LNCAP (cell line): ENCODE results near the gene RNF111.

ENCODE experiments used
- CTCF ChIP-seq: fragments of 450-650 bp; IDR thresholded peaks from 2 replicates; pipeline ENCODE4 v1.5.1; 2017; ENCODE audit warnings: mild to moderate bottlenecking

RNF111 gene

GRCh38 chr15:59104912-59105732, 117.7 kb downstream of the RNF111 start, which contains the start of gene CCNB2:
Gene CCNB2, plus strand, starts transcription at chr15:59105146. Its CDS starts 123 bp downstream, at chr15:59105269.
- TF ChIP-seq CTCF: no peak

GRCh38 chr15:59105854-59106253, 118.4 kb downstream of the RNF111 start:
- TF ChIP-seq CTCF: peak; percentile 53

- no peak for TF ChIP-seq CTCF
These were observed 123.8 kb downstream of the RNF111 start for GRCh38 chr15:59111251-59111650.

- TF ChIP-seq CTCF: no peak
These were observed 127.6 kb downstream of the RNF111 start for GRCh38 chr15:59115047-59115446.

- TF ChIP-seq CTCF: no peak
These were observed 128.7 kb downstream of the RNF111 start for GRCh38 chr15:59116141-59116540.

DNA sequence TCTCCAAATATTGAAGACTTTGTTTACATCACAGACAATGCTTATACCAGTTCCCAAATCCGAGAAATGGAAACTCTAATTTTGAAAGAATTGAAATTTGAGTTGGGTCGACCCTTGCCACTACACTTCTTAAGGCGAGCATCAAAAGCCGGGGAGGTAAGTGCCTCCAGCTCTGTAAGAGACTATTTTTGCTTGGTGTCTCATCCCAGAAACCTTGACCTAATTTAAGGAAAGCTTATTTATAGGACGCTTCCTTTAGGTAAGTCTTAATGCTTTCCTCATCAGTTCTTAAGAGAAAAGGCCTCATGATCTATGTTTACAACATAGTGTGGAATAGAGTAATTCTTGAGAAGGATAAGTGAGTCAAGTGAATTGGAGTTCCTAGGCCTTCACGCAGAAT, 129.3 kb downstream of the RNF111 start:
- TF ChIP-seq CTCF: no peak

DNA sequence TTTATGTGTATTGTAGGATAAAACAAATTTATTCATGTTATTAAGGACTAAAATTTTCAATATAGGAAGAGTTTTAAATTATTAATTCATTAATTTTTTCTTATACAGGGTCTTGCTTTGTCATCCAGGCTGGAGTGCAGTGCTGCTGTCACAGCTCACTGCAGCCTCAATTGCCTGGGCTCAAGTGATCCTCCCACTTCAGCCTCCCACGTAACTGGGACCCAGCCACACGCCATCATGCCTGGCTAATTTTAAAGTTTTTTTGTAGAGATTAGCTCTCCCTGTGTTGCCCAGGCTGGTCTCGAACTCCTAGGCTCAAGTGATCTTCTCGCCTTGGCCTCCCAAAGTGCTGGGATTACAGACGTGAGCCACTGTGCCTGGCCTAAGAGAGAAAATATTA, 132.2 kb downstream of the RNF111 start:
- no peak for TF ChIP-seq CTCF
